ENCODE data around the gene ATP5F1B.
A peak's percentile ranks its signal among the peaks of the same experiment; 100 is the strongest.

ATP5F1B gene

DNA sequence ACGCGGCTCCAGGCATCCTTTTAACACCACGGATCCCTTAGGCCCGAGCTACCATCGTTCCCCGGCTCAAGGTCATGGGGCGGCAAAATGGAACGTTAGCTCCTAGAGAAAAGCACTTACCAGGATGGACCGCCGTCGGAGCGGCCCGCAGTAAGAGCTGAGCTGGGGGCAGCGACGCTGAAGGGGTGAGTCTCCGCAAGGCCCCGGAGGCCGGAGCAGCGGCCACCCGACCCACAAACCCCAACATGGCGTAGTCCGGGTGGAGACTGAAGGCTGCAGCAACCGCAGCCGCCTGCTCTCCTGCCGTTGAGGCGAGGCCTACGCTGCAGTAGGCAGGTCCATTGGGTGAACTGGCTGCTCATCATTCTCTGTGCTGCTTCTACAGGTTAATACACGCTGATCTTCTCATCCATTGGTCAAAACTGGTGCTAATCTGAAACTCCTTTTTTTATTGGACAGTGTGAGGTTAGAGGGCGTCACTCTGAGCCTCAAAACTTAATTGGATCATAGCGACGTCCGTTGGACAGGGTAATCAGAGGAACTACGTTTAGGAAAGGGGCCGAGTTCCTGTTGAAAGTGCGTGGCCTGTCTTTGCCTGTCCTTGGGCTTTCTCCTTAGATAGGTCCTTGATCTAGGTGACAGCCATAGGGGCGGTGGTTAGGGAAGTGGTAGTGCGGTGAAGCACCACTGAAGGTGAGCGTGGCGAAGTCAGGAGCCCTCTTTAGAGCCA lies at the start of gene ATP5F1B:
Gene ATP5F1B (minus strand): TSS at position 268 of the 730 bp plus-strand sequence. CDS start 21 bp downstream, at position 247.
- TF ChIP-seq, protein P1, sequence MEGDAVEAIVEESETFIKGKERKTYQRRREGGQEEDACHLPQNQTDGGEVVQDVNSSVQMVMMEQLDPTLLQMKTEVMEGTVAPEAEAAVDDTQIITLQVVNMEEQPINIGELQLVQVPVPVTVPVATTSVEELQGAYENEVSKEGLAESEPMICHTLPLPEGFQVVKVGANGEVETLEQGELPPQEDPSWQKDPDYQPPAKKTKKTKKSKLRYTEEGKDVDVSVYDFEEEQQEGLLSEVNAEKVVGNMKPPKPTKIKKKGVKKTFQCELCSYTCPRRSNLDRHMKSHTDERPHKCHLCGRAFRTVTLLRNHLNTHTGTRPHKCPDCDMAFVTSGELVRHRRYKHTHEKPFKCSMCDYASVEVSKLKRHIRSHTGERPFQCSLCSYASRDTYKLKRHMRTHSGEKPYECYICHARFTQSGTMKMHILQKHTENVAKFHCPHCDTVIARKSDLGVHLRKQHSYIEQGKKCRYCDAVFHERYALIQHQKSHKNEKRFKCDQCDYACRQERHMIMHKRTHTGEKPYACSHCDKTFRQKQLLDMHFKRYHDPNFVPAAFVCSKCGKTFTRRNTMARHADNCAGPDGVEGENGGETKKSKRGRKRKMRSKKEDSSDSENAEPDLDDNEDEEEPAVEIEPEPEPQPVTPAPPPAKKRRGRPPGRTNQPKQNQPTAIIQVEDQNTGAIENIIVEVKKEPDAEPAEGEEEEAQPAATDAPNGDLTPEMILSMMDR (IDR thresholded peaks at IDR 0.05; ENCODE audit: low read depth, low read length) = no peak
- DNase-seq (ENCODE audit: low read depth in 2 of 2) = peak; percentile 100

DNA sequence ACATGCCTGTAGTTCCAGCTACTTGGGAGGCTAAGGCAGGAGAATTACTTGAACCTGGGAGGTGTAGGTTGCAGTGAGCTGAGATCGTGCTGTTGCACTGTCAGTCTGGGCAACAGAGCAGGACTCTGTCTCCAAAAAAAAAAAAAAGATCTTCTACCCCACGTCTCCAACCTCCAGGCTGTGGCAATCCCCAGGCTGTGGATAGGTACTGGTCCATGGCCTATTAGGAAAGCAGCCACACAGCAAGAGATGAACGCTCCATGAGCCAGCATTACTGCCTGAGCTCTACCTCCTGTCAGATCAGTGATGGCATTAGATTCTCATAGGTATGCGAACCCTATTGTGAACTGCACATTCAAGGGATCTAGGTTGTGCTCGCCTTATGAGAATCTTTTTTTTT lies 48.4 kb upstream of the ATP5F1B start:
- TF ChIP-seq, protein P1 (IDR thresholded peaks at IDR 0.05; ENCODE audit: low read depth, low read length) = no peak
- no peak overlapping the region for H3K4me3 ChIP-seq (replicated peaks in 1 of 2; ENCODE audit: low read depth in 2 of 2, low read length in 2 of 2)

More for the DNA sequence above, at the start of gene ATP5F1B:
- H3K4me3 ChIP-seq (replicated peaks in 1 of 2; ENCODE audit: low read depth in 2 of 2, low read length in 2 of 2) = peak within 1 kb of the TSS; percentile 99 to 100

DNA sequence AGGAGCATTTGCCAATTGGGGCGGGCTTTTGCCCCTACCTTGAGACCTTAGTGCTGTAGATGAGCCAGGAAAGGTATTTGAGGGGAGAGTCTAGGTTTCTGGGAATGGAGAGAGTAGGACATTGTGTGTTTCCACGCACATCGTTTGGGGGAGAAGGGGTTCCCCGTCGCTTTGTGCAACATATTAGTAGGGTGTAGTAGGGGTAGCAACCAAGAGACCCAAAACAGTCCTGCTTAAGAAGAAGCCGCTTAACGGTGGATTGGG lies 43.0 kb upstream of the ATP5F1B start:
- TF ChIP-seq, protein P1 (IDR thresholded peaks at IDR 0.05; ENCODE audit: low read depth, low read length) = no peak
- no peak for DNase-seq (ENCODE audit: low read depth in 2 of 2)
- H3K4me3 ChIP-seq (replicated peaks in 1 of 2; ENCODE audit: low read depth in 2 of 2, low read length in 2 of 2) = peak overlapping the region; percentile 55 to 61

More for the DNA sequence above, 48.4 kb upstream of the ATP5F1B start:
- DNase-seq (ENCODE audit: low read depth in 2 of 2) = no peak

DNA sequence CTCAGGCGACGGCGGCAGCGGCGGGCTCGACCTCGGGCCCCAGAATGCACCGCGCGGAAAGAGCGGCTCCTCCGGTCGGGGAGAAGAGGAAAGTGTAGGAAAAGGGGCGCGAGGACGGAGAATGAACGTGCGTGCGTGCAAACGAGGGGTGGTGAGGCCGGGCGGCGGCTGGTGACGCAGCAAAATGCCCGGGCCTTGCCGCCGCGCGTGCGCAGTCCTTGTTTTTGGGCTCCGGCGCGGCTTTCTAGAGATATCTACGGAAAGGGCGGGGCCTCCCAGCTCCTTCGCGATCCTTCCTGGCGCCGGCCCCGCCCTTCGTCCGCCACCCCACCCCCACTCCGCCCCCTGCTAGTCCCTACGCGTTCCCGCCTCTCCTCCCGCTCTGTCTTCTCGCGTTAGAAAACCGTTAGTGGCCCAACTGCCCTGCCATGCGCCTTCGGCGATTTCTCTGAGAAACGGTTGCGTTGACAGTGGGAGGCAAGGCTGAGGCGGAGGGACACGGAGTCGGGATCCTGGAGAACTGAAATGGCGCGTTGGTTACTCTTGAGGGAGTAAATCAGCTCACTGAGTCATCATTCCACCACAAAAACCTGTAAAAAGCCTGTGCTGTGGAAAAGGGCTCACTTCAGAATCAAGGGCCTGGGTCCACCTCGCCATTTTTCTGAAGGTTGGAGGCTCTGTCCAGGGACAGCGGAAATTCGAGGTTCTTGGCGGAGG lies 42.5 kb upstream of the ATP5F1B start, which contains the start of gene PTGES3:
Gene PTGES3 (minus strand): TSS at position 156 of the 717 bp plus-strand sequence. CDS start 285 bp downstream, outside the sequence.
- H3K4me3 ChIP-seq (replicated peaks in 1 of 2; ENCODE audit: low read depth in 2 of 2, low read length in 2 of 2) = peak within 1 kb of the TSS; percentile 96 to 98
- peak; percentile 98 to 99 for DNase-seq (ENCODE audit: low read depth in 2 of 2)
- TF ChIP-seq, protein P1 (IDR thresholded peaks at IDR 0.05; ENCODE audit: low read depth, low read length) = no peak

DNA sequence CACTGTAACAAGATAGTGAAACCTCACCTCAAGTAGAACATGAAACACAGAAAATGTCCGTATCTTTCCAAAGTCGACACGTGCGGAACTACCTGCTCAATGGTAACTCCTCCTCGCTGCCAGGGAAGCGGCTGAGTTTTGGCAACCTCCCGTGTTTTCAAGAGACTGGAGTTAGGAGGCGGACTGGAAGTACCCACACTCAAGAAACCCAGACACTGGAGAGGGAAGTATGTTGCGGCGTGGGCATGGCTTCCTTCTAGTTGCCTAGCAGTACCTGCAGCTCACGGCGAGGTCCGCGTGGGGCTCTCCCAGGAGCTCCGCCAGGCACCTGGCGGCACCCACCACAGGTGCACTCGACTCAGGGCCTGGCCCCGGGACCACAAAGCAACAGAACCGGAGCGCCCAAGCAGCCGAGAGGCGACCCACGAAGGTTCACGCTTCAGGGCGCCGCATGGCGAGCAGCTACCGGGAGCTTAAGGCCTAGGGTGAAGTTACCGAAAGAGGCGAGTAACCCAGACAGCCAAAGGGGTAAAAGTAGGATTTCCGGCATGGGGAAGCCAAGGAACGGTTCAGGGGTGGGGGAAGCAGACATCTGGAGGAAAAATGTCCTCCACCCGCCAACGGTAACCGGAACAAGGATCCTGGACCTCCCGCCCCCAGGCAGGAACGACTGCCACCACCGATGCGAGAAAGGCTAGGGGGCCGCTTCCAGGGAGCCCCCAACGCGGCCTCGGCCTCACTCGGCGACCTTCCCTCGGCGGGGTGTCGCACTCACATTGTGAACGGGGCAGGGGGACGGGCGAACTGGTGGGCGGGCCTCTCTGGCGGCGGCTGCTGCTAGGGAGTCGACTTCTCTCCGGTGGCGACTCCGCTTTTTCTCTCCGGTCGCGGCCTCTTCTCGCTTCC lies 41.7 kb upstream of the ATP5F1B start:
- TF ChIP-seq, protein P1 (IDR thresholded peaks at IDR 0.05; ENCODE audit: low read depth, low read length) = no peak
- H3K4me3 ChIP-seq (replicated peaks in 1 of 2; ENCODE audit: low read depth in 2 of 2, low read length in 2 of 2) = peak overlapping the region; percentile 96 to 98
- DNase-seq (ENCODE audit: low read depth in 2 of 2) = peak; percentile 38 to 39

DNA sequence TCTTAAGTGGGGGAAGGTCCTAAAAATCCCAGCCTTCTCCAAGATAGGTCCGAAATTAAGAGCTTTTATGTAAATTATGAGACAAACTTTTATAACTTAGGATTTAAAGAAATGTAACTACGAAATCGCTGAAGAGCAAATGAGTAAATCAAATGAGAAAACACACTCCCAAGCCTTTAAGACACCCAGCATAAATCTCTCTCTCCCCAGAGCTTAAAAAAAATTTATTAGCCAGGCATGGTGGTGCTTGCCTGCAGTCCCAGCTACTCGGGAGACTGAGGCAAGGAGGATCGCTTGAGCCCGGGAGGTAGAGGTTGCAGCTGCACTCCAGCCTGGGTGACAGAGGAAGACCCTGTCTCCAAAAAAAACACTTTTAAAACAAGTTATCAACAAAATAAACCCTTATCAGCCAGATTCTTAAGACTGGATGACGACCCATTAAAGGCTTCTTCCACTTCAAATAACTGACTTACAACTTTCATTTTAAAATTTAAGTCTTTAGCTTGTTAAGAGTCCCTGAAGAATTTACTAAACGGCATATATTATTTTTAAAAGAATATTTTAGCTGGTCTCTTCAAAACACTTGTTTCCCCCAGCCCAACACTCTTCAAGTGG lies 39.1 kb upstream of the ATP5F1B start:
- DNase-seq (ENCODE audit: low read depth in 2 of 2) = peak in 1 of 2 donors; percentile 29
- TF ChIP-seq, protein P1 (IDR thresholded peaks at IDR 0.05; ENCODE audit: low read depth, low read length) = no peak

More for the DNA sequence above, 39.1 kb upstream of the ATP5F1B start:
- peak overlapping the region in 1 of 2 donors; percentile 35 for H3K4me3 ChIP-seq (replicated peaks in 1 of 2; ENCODE audit: low read depth in 2 of 2, low read length in 2 of 2)
